HL-60 (cell line): ENCODE measurements around the gene PLS3.

Source experiments
- DNase-seq, 2 experiments: peaks; one replicate each; pipeline ENCODE4 v3.0.0-alpha.2; 2010 to 2020; ENCODE audit warnings: low read depth in 1 of 2, low spot score in 1 of 2
- H3K27ac ChIP-seq: fragments of 250-450 bp; sonication (Bioruptor Pico); replicated peaks from 2 replicates; pipeline ENCODE4 v1.5.1; 2020; ENCODE audit warnings: mild to moderate bottlenecking, moderate library complexity
- H3K27me3 ChIP-seq: fragments of 250-450 bp; sonication (Bioruptor Pico); 2 replicates; pipeline ENCODE4 v1.5.1; 2021; ENCODE audit warnings: mild to moderate bottlenecking, moderate library complexity; ENCODE audit not compliant: insufficient read depth, poor library complexity, severe bottlenecking
- H3K4me3 ChIP-seq: replicated peaks from 2 replicates; pipeline ENCODE4 v1.5.1; 2011; ENCODE audit warnings: mild to moderate bottlenecking, control low read depth, low read length; ENCODE audit not compliant: insufficient read depth
- CTCF ChIP-seq: IDR thresholded peaks from one replicate; pipeline ENCODE4 v1.5.1; 2011; ENCODE audit warnings: low read length, control low read depth, inconsistent platforms; ENCODE audit not compliant: insufficient read depth
- GABPA ChIP-seq: IDR thresholded peaks from 2 replicates; pipeline ENCODE4 v1.6.1; 2012; ENCODE audit warnings: low read depth
- POLR2AphosphoS5 ChIP-seq: IDR thresholded peaks from 2 replicates; pipeline ENCODE4 v1.6.1; 2012; ENCODE audit warnings: low read depth
- SPI1 ChIP-seq: IDR thresholded peaks from 2 replicates; pipeline ENCODE4 v1.6.1; 2012; ENCODE audit warnings: low read depth, mild to moderate bottlenecking, borderline replicate concordance
- TF ChIP-seq, protein P1 (sequence below): IDR thresholded peaks from 2 replicates; pipeline ENCODE4 v1.6.1; 2012; ENCODE audit warnings: low read depth; ENCODE audit not compliant: insufficient replicate concordance

Gene PLS3

DNA sequence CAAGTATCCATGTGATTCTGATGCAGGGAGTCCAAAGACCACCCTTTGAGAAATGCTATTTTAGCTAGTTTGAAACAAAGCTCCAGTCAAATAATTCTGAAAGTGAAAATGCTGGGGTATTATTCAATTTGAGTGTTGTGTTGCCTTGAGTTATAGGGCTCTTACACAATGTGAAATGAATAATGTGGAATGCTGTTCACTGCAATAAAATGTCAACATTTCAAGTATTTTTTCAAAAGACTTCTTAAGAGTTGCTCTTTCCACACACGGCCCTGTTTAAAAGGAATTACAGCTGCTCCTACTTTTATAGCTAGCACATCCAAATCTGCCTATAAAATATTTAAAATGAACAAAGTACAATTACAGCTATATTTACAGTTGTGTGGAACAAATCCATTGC is 27.5 kb upstream of the PLS3 start:
- DNase-seq, result no peak
- H3K4me3 ChIP-seq, result no peak overlapping the region
- no peaks in the 10 kb centered on the region for H3K27me3 ChIP-seq
- no peak for TF ChIP-seq CTCF
- TF ChIP-seq SPI1, result no peak
- no peak for TF ChIP-seq POLR2AphosphoS5
- TF ChIP-seq GABPA, result no peak
- TF ChIP-seq, protein P1, sequence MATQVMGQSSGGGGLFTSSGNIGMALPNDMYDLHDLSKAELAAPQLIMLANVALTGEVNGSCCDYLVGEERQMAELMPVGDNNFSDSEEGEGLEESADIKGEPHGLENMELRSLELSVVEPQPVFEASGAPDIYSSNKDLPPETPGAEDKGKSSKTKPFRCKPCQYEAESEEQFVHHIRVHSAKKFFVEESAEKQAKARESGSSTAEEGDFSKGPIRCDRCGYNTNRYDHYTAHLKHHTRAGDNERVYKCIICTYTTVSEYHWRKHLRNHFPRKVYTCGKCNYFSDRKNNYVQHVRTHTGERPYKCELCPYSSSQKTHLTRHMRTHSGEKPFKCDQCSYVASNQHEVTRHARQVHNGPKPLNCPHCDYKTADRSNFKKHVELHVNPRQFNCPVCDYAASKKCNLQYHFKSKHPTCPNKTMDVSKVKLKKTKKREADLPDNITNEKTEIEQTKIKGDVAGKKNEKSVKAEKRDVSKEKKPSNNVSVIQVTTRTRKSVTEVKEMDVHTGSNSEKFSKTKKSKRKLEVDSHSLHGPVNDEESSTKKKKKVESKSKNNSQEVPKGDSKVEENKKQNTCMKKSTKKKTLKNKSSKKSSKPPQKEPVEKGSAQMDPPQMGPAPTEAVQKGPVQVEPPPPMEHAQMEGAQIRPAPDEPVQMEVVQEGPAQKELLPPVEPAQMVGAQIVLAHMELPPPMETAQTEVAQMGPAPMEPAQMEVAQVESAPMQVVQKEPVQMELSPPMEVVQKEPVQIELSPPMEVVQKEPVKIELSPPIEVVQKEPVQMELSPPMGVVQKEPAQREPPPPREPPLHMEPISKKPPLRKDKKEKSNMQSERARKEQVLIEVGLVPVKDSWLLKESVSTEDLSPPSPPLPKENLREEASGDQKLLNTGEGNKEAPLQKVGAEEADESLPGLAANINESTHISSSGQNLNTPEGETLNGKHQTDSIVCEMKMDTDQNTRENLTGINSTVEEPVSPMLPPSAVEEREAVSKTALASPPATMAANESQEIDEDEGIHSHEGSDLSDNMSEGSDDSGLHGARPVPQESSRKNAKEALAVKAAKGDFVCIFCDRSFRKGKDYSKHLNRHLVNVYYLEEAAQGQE, result no peak
- no peak overlapping the region for H3K27ac ChIP-seq

GRCh38 chrX:115534383-115534782 is 26.6 kb upstream of the PLS3 start:
- TF ChIP-seq CTCF, result no peak
- TF ChIP-seq, protein P1, result no peak
- TF ChIP-seq POLR2AphosphoS5, result no peak
- no peak for TF ChIP-seq SPI1
- no peak for TF ChIP-seq GABPA
- no peak overlapping the region for H3K27ac ChIP-seq

GRCh38 chrX:115535421-115535820 is 25.6 kb upstream of the PLS3 start:
- TF ChIP-seq SPI1 (no peak), POLR2AphosphoS5 (no peak), CTCF (no peak), GABPA (no peak)
- TF ChIP-seq, protein P1, result no peak
- H3K27ac ChIP-seq, result no peak overlapping the region
- H3K27me3 ChIP-seq, result no peaks in the 10 kb centered on the region

More at GRCh38 chrX:115534383-115534782, 26.6 kb upstream of the PLS3 start:
- Histone ChIP-seq H3K4me3 (no peak overlapping the region), H3K27me3 (no peaks in the 10 kb centered on the region)
- DNase-seq, result no peak

More at GRCh38 chrX:115535421-115535820, 25.6 kb upstream of the PLS3 start:
- DNase-seq, result no peak
- no peak overlapping the region for H3K4me3 ChIP-seq
